ENCODE measurements around the gene C3orf49. TPM values are rescaled to one million over a fixed set of nuclear protein-coding genes. Genes with fewer than 3 reads are reported as not detected.

The C3orf49 gene
- total RNA-seq, 3 donors from 2014 or later: not detected

GRCh38 chr3:63880653-63881052 lies 61.6 kb downstream of the C3orf49 start:
- Mint-ChIP-seq H3K27me3 (ENCODE audit: low read depth) (no peaks in the 10 kb centered on the region), H3K4me1 (ENCODE audit: low read depth) (peaks cover 53% of the 10 kb centered on the region), H3K4me3 (no peak overlapping the region), H3K9me3 (no peaks in the 10 kb centered on the region), H3K36me3 (ENCODE audit: insufficient read depth) (peaks cover 2% of the 10 kb centered on the region)
- no peak for ATAC-seq
- no peak for DNase-seq

- no peak overlapping the region for H3K4me3 Mint-ChIP-seq
- peaks cover 20% of the 10 kb centered on the region for H3K4me1 Mint-ChIP-seq (ENCODE audit: low read depth)
- DNase-seq: no peak
- H3K36me3 Mint-ChIP-seq (ENCODE audit: insufficient read depth): peaks cover 9% of the 10 kb centered on the region
- ATAC-seq: no peak
- no peaks in the 10 kb centered on the region for H3K27me3 Mint-ChIP-seq (ENCODE audit: low read depth)
- H3K9me3 Mint-ChIP-seq: no peaks in the 10 kb centered on the region
Measured at GRCh38 chr3:63886858-63887257, 67.8 kb downstream of the C3orf49 start.

GRCh38 chr3:63891518-63891917 lies 72.4 kb downstream of the C3orf49 start:
- H3K9me3 Mint-ChIP-seq: no peaks in the 10 kb centered on the region
- no peaks in the 10 kb centered on the region for H3K27me3 Mint-ChIP-seq (ENCODE audit: low read depth)
- peaks cover 41% of the 10 kb centered on the region for H3K4me1 Mint-ChIP-seq (ENCODE audit: low read depth)
- peaks cover 2% of the 10 kb centered on the region for H3K36me3 Mint-ChIP-seq (ENCODE audit: insufficient read depth)
- DNase-seq (no peak), ATAC-seq (no peak)
- no peak overlapping the region for H3K4me3 Mint-ChIP-seq

- Mint-ChIP-seq H3K4me1 (ENCODE audit: low read depth) (peaks cover 42% of the 10 kb centered on the region), H3K4me3 (no peak overlapping the region), H3K9me3 (no peaks in the 10 kb centered on the region), H3K27me3 (ENCODE audit: low read depth) (no peaks in the 10 kb centered on the region), H3K36me3 (ENCODE audit: insufficient read depth) (peaks cover 2% of the 10 kb centered on the region)
- DNase-seq (no peak), ATAC-seq (no peak)
Measured at GRCh38 chr3:63892773-63893352, 73.8 kb downstream of the C3orf49 start.

GRCh38 chr3:63895422-63896189 lies 76.5 kb downstream of the C3orf49 start:
- H3K27me3 Mint-ChIP-seq (ENCODE audit: low read depth): no peaks in the 10 kb centered on the region
- no peak overlapping the region for H3K4me3 Mint-ChIP-seq
- H3K36me3 Mint-ChIP-seq (ENCODE audit: insufficient read depth): peaks cover 16% of the 10 kb centered on the region
- ATAC-seq: peak; percentile 27 to 38
- H3K4me1 Mint-ChIP-seq (ENCODE audit: low read depth): peaks cover 51% of the 10 kb centered on the region
- no peak for DNase-seq
- H3K9me3 Mint-ChIP-seq: no peaks in the 10 kb centered on the region

- no peaks in the 10 kb centered on the region for H3K27me3 Mint-ChIP-seq (ENCODE audit: low read depth)
- ATAC-seq (no peak), DNase-seq (no peak)
- H3K4me3 Mint-ChIP-seq: no peak overlapping the region
- no peaks in the 10 kb centered on the region for H3K9me3 Mint-ChIP-seq
- H3K4me1 Mint-ChIP-seq (ENCODE audit: low read depth): peaks cover 53% of the 10 kb centered on the region
- peaks cover 18% of the 10 kb centered on the region for H3K36me3 Mint-ChIP-seq (ENCODE audit: insufficient read depth)
Measured at GRCh38 chr3:63896332-63897030, 77.4 kb downstream of the C3orf49 start.

Other genes starting within 250 kb of the C3orf49 start
- not detected for gene SNTN, start 166.6 kb upstream of the C3orf49 start, total RNA-seq
- gene THOC7, start 44.5 kb downstream of the C3orf49 start, total RNA-seq: 10 to 100 TPM; 70.5 to 80.3 (median 74.5) TPM
- gene ATXN7, start 44.6 kb downstream of the C3orf49 start, total RNA-seq: 10 to 100 TPM; 19.9 to 26.7 (median 23.7) TPM
- not detected for gene SCAANT1, start 93.1 kb downstream of the C3orf49 start, total RNA-seq
- gene PSMD6, start 204.2 kb downstream of the C3orf49 start, total RNA-seq: 100 to 1,000 TPM; 198 to 222 (median 214) TPM

Data from activated T-cell treated with anti-CD3 and anti-CD28 coated beads, Interleukin-2, amount 50 U/mL, for 4 hours (primary cell).